Retinal pigment epithelial cell (primary cell): ENCODE measurements around the gene ZNF292.
"Not testable (repeated sequence)": the region's sequence is repeated elsewhere in the genome, so short reads cannot be mapped to it uniquely, and the experiment has no call there.

Experiments
- DNase-seq: peaks from one replicate; pipeline ENCODE4 v3.0.0-alpha.2; 2010; ENCODE audit warnings: low read depth
- H3K4me3 ChIP-seq: 2 replicates; pipeline ENCODE4 v1.5.1; 2011; ENCODE audit warnings: mild to moderate bottlenecking, low read length, control low read depth, moderate library complexity
- TF ChIP-seq, protein P1 (sequence below): conservative IDR thresholded peaks from 2 replicates; pipeline ENCODE4 v1.5.1; 2011; ENCODE audit warnings: low read depth, low read length, control low read depth, inconsistent platforms

The ZNF292 gene

DNA sequence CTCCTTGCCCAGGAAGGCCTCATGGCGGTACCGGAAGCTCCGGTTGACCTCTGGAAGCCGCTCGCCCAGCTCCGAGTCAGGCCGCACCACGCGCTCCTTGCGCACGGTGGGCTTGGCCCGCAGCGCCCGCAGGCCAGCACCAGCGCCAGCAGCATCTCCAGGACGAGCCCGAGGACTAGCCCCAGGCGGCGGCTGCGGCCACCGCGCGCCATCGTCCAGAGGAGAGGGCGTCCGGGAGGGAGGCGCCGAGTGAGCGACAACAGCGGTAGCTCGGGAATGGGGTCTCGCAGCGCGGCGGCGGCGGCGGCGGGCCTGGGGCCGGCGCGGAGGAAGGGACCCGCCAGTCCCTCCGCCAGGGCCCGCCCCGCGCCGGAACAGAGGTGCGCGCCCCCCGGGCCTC lies 32.9 kb upstream of the ZNF292 start:
- no peak overlapping the region for H3K4me3 ChIP-seq
- no peak for DNase-seq
- TF ChIP-seq, protein P1, sequence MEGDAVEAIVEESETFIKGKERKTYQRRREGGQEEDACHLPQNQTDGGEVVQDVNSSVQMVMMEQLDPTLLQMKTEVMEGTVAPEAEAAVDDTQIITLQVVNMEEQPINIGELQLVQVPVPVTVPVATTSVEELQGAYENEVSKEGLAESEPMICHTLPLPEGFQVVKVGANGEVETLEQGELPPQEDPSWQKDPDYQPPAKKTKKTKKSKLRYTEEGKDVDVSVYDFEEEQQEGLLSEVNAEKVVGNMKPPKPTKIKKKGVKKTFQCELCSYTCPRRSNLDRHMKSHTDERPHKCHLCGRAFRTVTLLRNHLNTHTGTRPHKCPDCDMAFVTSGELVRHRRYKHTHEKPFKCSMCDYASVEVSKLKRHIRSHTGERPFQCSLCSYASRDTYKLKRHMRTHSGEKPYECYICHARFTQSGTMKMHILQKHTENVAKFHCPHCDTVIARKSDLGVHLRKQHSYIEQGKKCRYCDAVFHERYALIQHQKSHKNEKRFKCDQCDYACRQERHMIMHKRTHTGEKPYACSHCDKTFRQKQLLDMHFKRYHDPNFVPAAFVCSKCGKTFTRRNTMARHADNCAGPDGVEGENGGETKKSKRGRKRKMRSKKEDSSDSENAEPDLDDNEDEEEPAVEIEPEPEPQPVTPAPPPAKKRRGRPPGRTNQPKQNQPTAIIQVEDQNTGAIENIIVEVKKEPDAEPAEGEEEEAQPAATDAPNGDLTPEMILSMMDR, result no peak

DNA sequence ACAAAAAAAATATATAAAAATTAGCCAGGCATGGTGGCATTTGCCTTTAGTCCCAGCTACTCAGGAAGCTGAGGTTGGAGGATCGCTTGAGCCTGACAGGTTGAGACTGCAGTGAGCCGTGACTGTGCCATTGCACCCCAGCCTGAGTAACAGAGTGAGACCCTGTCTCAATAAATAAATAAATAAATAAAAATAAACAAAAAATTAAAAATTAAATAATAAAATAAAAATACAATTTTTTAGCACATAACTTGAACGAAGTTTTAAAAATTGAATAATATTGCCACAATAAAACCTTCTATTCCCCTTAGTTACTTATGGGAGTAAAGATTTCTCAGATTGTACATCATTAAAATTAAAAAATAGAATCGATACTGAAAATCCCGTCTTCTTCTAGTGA lies 31.3 kb upstream of the ZNF292 start:
- TF ChIP-seq, protein P1, result no peak
- no peak for DNase-seq
- H3K4me3 ChIP-seq, result no peak overlapping the region

DNA sequence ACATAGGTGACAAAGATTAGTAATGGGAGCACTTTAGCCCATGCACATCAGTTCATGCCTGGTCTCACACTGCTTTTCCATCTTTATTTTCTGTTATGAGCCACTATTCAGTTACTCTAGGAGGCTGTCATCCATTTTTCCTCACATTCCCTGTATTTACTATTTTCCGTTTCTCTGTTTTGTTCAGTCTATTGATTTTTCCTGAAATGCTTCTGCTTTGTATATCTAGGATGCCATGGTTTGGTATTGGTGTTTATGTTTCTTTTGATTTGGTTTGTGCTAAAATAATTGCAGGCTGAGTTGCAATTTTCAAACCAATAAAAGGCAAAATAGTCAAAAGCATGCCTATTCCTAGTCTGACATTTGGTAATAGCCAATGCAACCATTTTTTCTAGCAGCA lies 28.9 kb upstream of the ZNF292 start:
- H3K4me3 ChIP-seq, result no peak overlapping the region
- DNase-seq, result no peak
- TF ChIP-seq, protein P1, result no peak

GRCh38 chr6:87127737-87128136 lies 27.6 kb upstream of the ZNF292 start:
- TF ChIP-seq, protein P1, result no peak
- no peak for DNase-seq
- H3K4me3 ChIP-seq, result no peak overlapping the region

DNA sequence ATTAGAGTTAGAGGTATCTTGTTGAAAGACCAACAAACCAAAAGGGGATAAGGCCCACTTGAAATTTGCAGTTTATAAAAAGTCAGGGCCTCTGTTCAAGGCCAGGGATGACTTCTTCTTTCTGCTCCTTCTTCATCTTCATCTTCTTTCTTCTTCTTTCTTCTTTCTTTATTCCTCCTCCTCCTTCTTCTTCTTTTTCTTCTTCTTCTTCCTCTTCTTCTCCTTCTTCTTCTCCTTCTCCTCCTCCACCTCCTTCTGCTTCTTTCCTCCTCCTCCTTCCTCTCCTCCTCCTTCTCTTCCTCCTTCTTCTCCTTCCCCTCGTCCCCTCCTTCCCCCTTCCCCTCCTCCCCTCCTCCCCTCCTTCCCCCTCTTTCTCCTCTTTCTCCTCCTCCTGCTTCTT lies 18.4 kb upstream of the ZNF292 start:
- no peak for DNase-seq
- H3K4me3 ChIP-seq, result no peak overlapping the region
- TF ChIP-seq, protein P1, result no peak

GRCh38 chr6:87139236-87139635 lies 16.1 kb upstream of the ZNF292 start:
- no peak for DNase-seq

DNA sequence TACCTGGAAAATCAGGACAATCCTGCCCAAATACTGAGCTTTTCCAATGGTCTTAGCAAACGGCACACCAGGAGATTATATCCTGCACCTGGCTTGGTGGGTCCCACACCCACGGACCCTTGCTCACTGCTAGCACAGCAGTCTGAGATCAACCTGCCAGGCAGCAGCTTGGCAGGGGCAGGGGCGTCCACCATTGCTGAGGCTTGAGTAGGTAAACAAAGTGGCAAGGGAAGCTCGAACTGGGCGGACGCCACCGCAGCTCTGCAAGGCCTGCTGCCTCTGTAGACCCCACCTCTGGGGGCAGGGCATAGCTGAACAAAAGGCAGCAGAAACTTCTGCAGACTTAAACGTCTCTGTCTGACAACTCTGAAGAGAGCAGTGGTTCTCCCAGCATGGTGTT lies 15.4 kb upstream of the ZNF292 start:
- H3K4me3 ChIP-seq, DNase-seq: not testable (repeated sequence)

More at GRCh38 chr6:87139236-87139635, 16.1 kb upstream of the ZNF292 start:
- H3K4me3 ChIP-seq, result no peak overlapping the region
- TF ChIP-seq, protein P1, result peak; percentile 67

DNA sequence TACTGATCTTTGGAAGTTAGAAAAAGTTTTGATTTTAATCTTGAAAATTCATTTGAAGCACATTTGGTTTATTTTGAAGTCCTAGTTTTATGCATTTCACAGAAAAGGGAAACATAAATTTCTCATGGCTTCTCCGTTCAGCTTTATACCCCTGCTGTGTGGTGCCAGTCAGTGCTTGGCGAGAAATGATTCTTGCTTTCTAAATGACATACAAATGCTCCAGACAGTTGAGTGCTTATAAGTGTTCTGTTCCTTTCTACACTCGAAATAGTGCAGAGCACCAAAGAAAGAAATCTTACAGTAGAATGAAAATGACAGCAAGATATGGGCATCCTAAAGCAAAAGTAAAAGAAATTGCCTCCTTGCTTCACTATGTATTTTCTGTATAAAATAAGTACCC lies 9.0 kb upstream of the ZNF292 start:
- no peak overlapping the region for H3K4me3 ChIP-seq
- TF ChIP-seq, protein P1, result no peak
- DNase-seq, result no peak
